ENCODE data around the gene CDCP2. TPM values are rescaled to one million over a fixed set of nuclear protein-coding genes. Genes with fewer than 3 reads are reported as not detected.
"Not testable (repeated sequence)": the region's sequence is repeated elsewhere in the genome, so short reads cannot be mapped to it uniquely, and the experiment has no call there.

The CDCP2 gene
- total and polyA plus RNA-seq, 4 donors: 0.06 to 0.08 TPM; not detected in 2

DNA sequence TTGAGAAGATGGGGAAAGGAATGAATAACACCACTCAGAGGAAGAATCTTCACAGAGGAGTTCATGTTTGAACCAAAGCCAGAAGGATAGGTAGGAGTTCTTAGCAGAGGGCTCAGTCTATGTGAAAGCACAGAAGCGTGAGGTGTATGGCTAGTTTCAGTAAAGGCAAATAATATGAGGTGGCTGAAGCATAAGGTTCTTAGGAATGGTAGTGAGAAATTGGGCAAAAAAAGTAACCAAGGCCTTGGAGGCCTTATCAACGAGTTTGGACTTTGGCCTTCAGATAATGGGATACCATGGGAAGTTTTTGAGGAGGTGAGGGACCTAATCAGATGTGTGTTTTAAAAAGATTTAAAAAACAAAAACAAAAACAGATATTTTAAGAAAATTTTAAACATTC, 52.3 kb downstream of the CDCP2 start:
- 0% methylated on average over 1 of the region's 2 CpGs for WGBS (ENCODE audit: insufficient coverage)
- Histone ChIP-seq H3K4me3 (ENCODE audit: low read depth, low read length) (no peak overlapping the region), H3K27ac (ENCODE audit: low read depth, low read length) (no peak overlapping the region), H3K4me1 (ENCODE audit: control insufficient read depth, insufficient read depth, low read length) (peaks cover 10% of the 10 kb centered on the region), H3K36me3 (ENCODE audit: control insufficient read depth, insufficient read depth, low read length) (no peaks in the 10 kb centered on the region), H3K9me3 (ENCODE audit: control insufficient read depth, insufficient read depth, low read length) (no peaks in the 10 kb centered on the region), H3K27me3 (ENCODE audit: control insufficient read depth, insufficient read depth, low read length) (no peaks in the 10 kb centered on the region)
- no peak for DNase-seq (ENCODE audit: low read depth in 4 of 6, low spot score in 6 of 6)

DNA sequence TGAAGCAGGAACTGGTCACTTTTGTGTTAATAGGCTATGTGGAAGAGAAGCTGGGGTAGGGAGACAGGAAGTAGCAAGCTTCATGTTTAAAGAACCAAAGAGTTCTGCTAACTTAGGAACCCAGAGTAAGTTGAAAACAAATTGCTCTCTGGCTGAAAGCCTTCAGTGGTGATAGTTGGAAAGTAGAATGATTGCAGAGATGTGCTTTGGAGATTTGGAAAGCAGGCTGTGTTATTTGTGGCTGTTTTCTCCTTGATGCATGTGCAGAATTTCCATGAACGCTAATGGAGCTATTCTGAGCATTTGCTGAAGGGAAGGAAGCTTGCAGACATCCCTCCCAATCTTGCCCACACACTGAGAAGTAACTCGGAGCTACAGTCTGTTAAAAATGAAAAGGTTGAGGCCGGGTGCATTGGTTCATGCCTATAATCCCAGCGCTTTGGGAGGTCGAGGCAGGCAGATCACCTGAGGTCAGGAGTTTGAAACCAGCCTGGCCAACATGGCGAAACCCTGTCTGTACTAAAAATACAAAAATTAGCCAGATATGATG, 53.7 kb downstream of the CDCP2 start:
- Histone ChIP-seq H3K4me3 (ENCODE audit: low read depth, low read length) (no peak overlapping the region), H3K4me1 (ENCODE audit: control insufficient read depth, insufficient read depth, low read length) (peaks cover 10% of the 10 kb centered on the region), H3K27ac (ENCODE audit: low read depth, low read length) (no peak overlapping the region), H3K27me3 (ENCODE audit: control insufficient read depth, insufficient read depth, low read length) (no peaks in the 10 kb centered on the region), H3K9me3 (ENCODE audit: control insufficient read depth, insufficient read depth, low read length) (no peaks in the 10 kb centered on the region), H3K36me3 (ENCODE audit: control insufficient read depth, insufficient read depth, low read length) (no peaks in the 10 kb centered on the region)
- WGBS (ENCODE audit: insufficient coverage): 85% methylated on average over 4 of the region's 6 CpGs
- DNase-seq (ENCODE audit: low read depth in 4 of 6, low spot score in 6 of 6): peak in 2 of 6 donors; percentile 34 to 64

DNA sequence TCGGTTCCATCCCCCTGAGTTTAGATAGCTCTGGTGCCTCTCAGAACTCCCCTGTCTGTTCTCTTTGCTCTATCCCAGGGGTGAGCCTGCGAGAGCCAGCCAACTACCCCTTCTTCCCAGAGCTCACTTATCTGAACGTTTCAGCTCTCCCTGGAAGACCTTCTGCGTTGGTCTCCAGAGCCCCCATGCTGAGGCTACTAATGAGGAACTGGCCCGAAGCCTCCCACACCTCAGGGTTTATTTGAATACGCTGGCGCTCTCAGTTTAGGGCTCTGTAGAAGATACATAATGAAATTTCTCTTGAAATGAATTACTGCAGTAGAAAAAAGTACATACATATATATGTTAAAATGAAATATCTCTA, 55.9 kb downstream of the CDCP2 start:
- H3K27ac ChIP-seq (ENCODE audit: low read depth, low read length): no peak overlapping the region
- no peak for DNase-seq (ENCODE audit: low read depth in 4 of 6, low spot score in 6 of 6)
- H3K4me3 ChIP-seq (ENCODE audit: low read depth, low read length): no peak overlapping the region
- peaks cover 10% of the 10 kb centered on the region for H3K4me1 ChIP-seq (ENCODE audit: control insufficient read depth, insufficient read depth, low read length)
- H3K36me3 ChIP-seq (ENCODE audit: control insufficient read depth, insufficient read depth, low read length): no peaks in the 10 kb centered on the region
- WGBS (ENCODE audit: insufficient coverage): 23% methylated on average over 4 of the region's 7 CpGs
- H3K27me3 ChIP-seq (ENCODE audit: control insufficient read depth, insufficient read depth, low read length): no peaks in the 10 kb centered on the region
- H3K9me3 ChIP-seq (ENCODE audit: control insufficient read depth, insufficient read depth, low read length): no peaks in the 10 kb centered on the region

DNA sequence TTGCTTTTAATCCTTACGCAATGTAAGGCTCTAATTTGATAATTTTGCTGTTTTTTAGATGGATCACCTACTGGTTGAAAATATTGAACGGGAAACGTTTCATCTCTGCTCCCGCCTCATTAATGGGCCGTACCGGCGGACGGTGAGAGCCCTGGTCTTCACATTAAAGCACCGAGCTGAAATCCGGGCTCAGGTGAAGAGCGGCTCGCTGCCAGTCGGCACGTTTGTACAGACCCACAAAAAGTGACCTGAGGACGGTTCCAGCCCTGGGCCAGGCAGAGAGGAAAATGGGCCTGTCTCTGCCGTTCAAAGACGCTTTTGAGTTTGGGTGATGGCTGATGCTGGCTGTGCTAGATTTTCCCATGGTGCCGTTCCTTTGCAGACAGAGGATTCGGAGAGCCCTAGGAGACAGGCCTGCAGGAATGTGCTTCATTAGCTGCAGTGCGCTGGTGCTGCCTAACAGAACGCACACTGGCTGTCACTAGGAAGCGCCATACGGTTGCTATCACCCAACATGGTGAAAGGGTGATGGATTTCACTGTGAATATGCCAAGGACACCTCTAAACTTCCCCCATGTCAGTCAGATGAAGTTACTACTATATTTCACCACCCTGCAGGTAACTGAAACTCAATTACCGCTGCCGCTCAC, 56.4 kb downstream of the CDCP2 start:
- no peaks in the 10 kb centered on the region for H3K9me3 ChIP-seq (ENCODE audit: control insufficient read depth, insufficient read depth, low read length)
- H3K36me3 ChIP-seq (ENCODE audit: control insufficient read depth, insufficient read depth, low read length): no peaks in the 10 kb centered on the region
- H3K27me3 ChIP-seq (ENCODE audit: control insufficient read depth, insufficient read depth, low read length): no peaks in the 10 kb centered on the region
- no peak overlapping the region for H3K4me3 ChIP-seq (ENCODE audit: low read depth, low read length)
- 69% methylated on average over 20 of the region's 25 CpGs for WGBS (ENCODE audit: insufficient coverage)
- no peak overlapping the region for H3K27ac ChIP-seq (ENCODE audit: low read depth, low read length)
- H3K4me1 ChIP-seq (ENCODE audit: control insufficient read depth, insufficient read depth, low read length): peaks cover 10% of the 10 kb centered on the region
- DNase-seq (ENCODE audit: low read depth in 4 of 6, low spot score in 6 of 6): peak in 1 of 6 donors; percentile 72

DNA sequence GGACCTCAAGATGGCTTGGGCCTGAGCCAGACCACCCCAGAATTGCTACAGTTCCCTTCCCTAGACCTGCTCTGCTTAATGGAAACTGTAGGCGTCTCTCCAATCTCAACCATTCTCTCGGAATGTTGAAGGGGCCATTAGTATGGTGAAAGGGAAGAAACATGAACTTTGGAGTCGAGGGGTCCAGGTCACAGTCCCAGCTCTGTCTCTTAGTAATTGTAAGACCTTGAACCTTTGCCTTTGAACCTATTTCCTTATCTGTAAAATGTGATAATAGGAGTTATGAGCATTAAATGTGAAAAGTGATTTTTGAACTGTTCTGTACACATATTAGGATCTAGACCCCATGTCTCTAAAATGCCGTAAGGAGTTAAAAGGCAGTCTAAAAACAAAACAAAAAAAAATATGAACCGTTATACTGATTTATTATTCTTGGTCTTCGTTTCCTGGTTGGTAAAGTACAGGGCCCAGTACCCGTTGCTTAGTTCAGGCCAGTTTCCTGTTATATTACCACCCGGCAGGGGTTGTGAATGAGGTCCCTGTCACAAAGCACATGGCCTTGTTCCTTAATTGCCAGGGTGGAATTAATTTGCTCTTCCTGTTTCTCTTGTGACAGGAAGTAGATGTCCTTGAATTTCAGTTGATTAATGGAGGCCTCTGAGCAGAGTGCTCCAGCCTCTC, 57.1 kb downstream of the CDCP2 start:
- WGBS (ENCODE audit: insufficient coverage): no CpG with 5 or more reads among the region's 8 CpGs
- Histone ChIP-seq H3K27ac (ENCODE audit: low read depth, low read length) (no peak overlapping the region), H3K4me3 (ENCODE audit: low read depth, low read length) (no peak overlapping the region)

DNA sequence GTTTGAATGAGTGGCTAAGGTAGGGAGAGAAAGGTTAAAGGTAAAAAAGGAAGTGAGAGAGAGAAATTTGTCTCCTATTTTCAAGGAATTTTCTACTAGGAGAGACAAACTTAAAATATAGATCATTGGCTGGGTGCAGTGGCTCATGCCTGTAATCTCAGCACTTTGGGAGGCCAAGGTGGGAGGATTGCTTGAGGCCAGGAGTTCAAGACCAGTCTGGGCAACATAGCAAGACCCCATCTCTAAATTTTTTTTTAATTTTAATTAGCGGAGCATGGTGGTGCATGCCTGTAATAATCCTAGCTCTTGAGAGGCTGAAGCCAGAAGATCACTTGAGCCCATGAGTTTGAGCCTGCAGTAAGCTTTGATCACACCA, 58.1 kb downstream of the CDCP2 start:
- no CpG with 5 or more reads among the region's 1 CpG for WGBS (ENCODE audit: insufficient coverage)
- not testable (repeated sequence) for H3K4me3 ChIP-seq (ENCODE audit: low read depth, low read length); H3K27me3 ChIP-seq (ENCODE audit: control insufficient read depth, insufficient read depth, low read length); H3K9me3 ChIP-seq (ENCODE audit: control insufficient read depth, insufficient read depth, low read length); H3K27ac ChIP-seq (ENCODE audit: low read depth, low read length); H3K4me1 ChIP-seq (ENCODE audit: control insufficient read depth, insufficient read depth, low read length); DNase-seq (ENCODE audit: low read depth in 4 of 6, low spot score in 6 of 6); H3K36me3 ChIP-seq (ENCODE audit: control insufficient read depth, insufficient read depth, low read length)

More for the DNA sequence above, 57.1 kb downstream of the CDCP2 start:
- DNase-seq (ENCODE audit: low read depth in 4 of 6, low spot score in 6 of 6): peak in 1 of 6 donors; percentile 50
- Histone ChIP-seq H3K9me3 (ENCODE audit: control insufficient read depth, insufficient read depth, low read length) (no peaks in the 10 kb centered on the region), H3K4me1 (ENCODE audit: control insufficient read depth, insufficient read depth, low read length) (peaks cover 10% of the 10 kb centered on the region), H3K36me3 (ENCODE audit: control insufficient read depth, insufficient read depth, low read length) (no peaks in the 10 kb centered on the region), H3K27me3 (ENCODE audit: control insufficient read depth, insufficient read depth, low read length) (no peaks in the 10 kb centered on the region)

DNA sequence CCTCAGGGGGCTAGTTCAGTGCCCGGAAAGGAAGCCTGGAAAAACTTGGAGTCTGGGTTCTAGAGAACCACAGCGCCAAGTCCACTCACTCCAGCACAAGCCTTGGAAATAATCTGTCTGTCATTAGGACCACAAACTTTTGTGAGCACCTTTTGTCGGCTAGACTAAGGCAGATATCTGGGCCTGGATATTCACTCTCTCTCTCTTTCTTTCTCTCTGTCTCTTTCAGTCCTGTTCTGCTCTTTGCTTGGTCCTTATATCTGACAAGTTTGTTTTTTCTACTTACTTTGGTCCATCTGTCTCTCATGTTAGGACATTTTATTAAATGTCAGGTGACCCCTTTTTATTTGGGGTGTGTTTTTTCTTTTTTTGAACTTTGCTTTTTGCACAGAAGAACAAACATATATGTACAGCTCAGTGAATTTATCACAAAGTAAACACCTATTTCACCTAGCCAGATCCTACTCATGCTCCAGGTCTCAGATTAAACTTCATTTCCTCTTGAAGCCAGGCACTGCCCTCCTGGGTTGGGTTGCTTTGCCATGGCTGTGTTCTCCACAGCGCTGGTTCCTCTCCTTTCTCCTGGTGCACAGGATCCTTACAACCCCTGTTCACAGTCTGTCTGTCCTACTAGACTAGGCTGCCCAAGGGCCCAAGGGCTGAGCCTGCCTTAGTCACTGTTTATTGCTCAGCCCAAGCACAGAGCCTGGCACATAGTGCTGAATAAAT, 58.6 kb downstream of the CDCP2 start:
- 94% methylated on average over 4 of the region's 4 CpGs for WGBS (ENCODE audit: insufficient coverage)
- no peak overlapping the region for H3K27ac ChIP-seq (ENCODE audit: low read depth, low read length)
- H3K4me3 ChIP-seq (ENCODE audit: low read depth, low read length): no peak overlapping the region
- H3K36me3 ChIP-seq (ENCODE audit: control insufficient read depth, insufficient read depth, low read length): no peaks in the 10 kb centered on the region
- H3K9me3 ChIP-seq (ENCODE audit: control insufficient read depth, insufficient read depth, low read length): no peaks in the 10 kb centered on the region
- DNase-seq (ENCODE audit: low read depth in 4 of 6, low spot score in 6 of 6): no peak
- peaks cover 10% of the 10 kb centered on the region for H3K4me1 ChIP-seq (ENCODE audit: control insufficient read depth, insufficient read depth, low read length)
- H3K27me3 ChIP-seq (ENCODE audit: control insufficient read depth, insufficient read depth, low read length): no peaks in the 10 kb centered on the region

DNA sequence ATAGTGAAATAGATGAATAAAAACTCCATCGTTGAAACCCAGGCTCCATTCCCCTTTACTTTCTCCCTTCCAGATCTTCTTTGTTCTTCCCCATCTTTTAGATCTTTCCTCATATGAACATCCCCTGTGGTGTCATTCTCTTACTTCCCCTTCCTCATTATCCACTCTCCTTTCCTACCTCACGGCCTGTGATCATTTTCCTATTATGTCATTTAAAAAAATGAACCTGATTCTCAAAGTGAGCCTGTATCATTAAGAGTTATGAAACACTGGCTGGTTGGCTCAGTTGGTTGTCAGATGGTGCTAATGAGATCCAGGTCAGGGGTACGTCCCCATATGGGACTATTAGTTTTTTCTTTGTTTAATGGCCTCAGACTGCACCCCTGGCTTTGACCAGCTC, 61.1 kb downstream of the CDCP2 start:
- no peaks in the 10 kb centered on the region for H3K36me3 ChIP-seq (ENCODE audit: control insufficient read depth, insufficient read depth, low read length)
- WGBS (ENCODE audit: insufficient coverage): 86% methylated on average over 1 of the region's 3 CpGs
- no peaks in the 10 kb centered on the region for H3K9me3 ChIP-seq (ENCODE audit: control insufficient read depth, insufficient read depth, low read length)
- no peak for DNase-seq (ENCODE audit: low read depth in 4 of 6, low spot score in 6 of 6)
- H3K27me3 ChIP-seq (ENCODE audit: control insufficient read depth, insufficient read depth, low read length): no peaks in the 10 kb centered on the region
- H3K4me3 ChIP-seq (ENCODE audit: low read depth, low read length): no peak overlapping the region
- H3K27ac ChIP-seq (ENCODE audit: low read depth, low read length): no peak overlapping the region
- peaks cover 6% of the 10 kb centered on the region for H3K4me1 ChIP-seq (ENCODE audit: control insufficient read depth, insufficient read depth, low read length)

DNA sequence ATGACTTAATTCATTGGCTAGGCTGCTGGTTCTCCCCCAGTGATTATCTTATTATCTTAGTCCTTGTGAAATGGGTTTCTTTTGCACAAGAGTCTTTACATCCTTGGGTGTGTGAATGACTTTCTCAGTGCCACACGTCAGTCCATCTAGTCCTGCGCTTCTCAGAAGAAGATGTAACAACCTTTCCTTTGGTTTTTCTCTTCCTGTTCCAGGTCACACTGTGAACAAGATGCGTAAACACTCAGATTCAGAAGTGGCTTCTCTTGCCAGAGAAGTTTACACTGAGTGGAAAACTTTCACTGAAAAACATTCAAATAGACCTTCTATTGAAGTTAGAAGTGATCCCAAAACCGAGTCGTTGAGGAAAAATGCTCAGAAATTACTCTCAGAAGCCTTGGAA, 64.4 kb downstream of the CDCP2 start:
- no peaks in the 10 kb centered on the region for H3K9me3 ChIP-seq (ENCODE audit: control insufficient read depth, insufficient read depth, low read length)
- no peaks in the 10 kb centered on the region for H3K4me1 ChIP-seq (ENCODE audit: control insufficient read depth, insufficient read depth, low read length)
- no peak for DNase-seq (ENCODE audit: low read depth in 4 of 6, low spot score in 6 of 6)
- H3K36me3 ChIP-seq (ENCODE audit: control insufficient read depth, insufficient read depth, low read length): no peaks in the 10 kb centered on the region
- no peaks in the 10 kb centered on the region for H3K27me3 ChIP-seq (ENCODE audit: control insufficient read depth, insufficient read depth, low read length)
- no peak overlapping the region for H3K4me3 ChIP-seq (ENCODE audit: low read depth, low read length)
- WGBS (ENCODE audit: insufficient coverage): 100% methylated on average over 1 of the region's 5 CpGs
- H3K27ac ChIP-seq (ENCODE audit: low read depth, low read length): no peak overlapping the region

All from spinal cord (tissue), 10 donors.